Activated CD4-positive, alpha-beta T cell treated with anti-CD3 and anti-CD28 coated beads, Interleukin-2, amount 10 ng/mL, durations not matched to agents 7 days and 5 days (primary cell): ENCODE data around the gene TTC8. TPM values are rescaled to one million over a fixed set of nuclear protein-coding genes. Genes with fewer than 3 reads are reported as not detected.

ENCODE experiments used
- CTCF ChIA-PET: fragments of 350-600 bp; sonication (Branson Sonifier 250); formaldehyde crosslinking; loops from one replicate; lab custom pipeline; 2021; ENCODE audit warnings: antibody characterized with exemption; lab: Charles Lee
- POLR2A ChIA-PET: fragments of 350-600 bp; sonication (Branson Sonifier 250); formaldehyde crosslinking; loops from one replicate; lab custom pipeline; 2021; ENCODE audit warnings: antibody characterized with exemption; lab: Charles Lee
- DNase-seq: peaks from one replicate; pipeline ENCODE4 v3.0.0-alpha.2; 2020
- H3K27ac Mint-ChIP-seq: one replicate; pipeline ENCODE4 v1.8.0; 2021; ENCODE audit warnings: mild to moderate bottlenecking, moderate library complexity, mixed read lengths
- H3K27me3 Mint-ChIP-seq: one replicate; pipeline ENCODE4 v1.8.0; 2021; ENCODE audit warnings: mixed read lengths
- H3K36me3 Mint-ChIP-seq: one replicate; pipeline ENCODE4 v1.8.0; 2021; ENCODE audit warnings: low read depth, mixed read lengths
- H3K4me1 Mint-ChIP-seq: one replicate; pipeline ENCODE4 v1.8.0; 2021; ENCODE audit warnings: mixed read lengths
- H3K4me3 Mint-ChIP-seq: one replicate; pipeline ENCODE4 v1.8.0; 2021; ENCODE audit warnings: mild to moderate bottlenecking, moderate library complexity, mixed read lengths
- H3K9me3 Mint-ChIP-seq: one replicate; pipeline ENCODE4 v1.8.0; 2021; ENCODE audit warnings: mixed read lengths
- total RNA-seq, 2 experiments: library from RNA; stranded (reverse); gene quantifications; one replicate each; pipeline ENCODE4 v1.2.3, GENCODE V29; 2021

The TTC8 gene
- total RNA-seq, 2 experiments from 2014 or later = 0.79 to 1.5 TPM

DNA sequence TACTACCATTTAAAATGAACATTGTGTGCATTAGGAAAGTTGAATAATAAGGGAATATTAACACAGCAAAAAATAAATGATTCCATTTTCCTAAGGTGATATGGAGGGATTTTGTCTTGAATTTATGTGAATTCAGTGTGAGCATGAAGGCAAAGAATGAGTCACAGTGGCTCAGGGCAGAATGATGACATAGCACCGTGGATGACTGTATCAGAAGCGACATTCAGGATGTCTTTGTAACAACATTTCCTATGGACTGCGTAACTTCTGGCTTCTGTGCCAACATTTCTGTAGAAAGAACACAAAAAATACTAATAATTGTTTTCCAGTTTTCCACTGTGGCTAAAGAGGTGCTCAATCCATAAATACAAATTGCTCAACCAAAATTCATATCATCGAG, 54.6 kb downstream of the TTC8 start:
- no peak overlapping the region for H3K4me3 Mint-ChIP-seq
- DNase-seq = no peak
- ChIA-PET CTCF (no interaction called here), POLR2A (no interaction called here)
- no peaks in the 10 kb centered on the region for H3K36me3 Mint-ChIP-seq
- no peaks in the 10 kb centered on the region for H3K4me1 Mint-ChIP-seq
- peaks cover 12% of the 10 kb centered on the region for H3K9me3 Mint-ChIP-seq
- H3K27me3 Mint-ChIP-seq = no peaks in the 10 kb centered on the region
- no peak overlapping the region for H3K27ac Mint-ChIP-seq

DNA sequence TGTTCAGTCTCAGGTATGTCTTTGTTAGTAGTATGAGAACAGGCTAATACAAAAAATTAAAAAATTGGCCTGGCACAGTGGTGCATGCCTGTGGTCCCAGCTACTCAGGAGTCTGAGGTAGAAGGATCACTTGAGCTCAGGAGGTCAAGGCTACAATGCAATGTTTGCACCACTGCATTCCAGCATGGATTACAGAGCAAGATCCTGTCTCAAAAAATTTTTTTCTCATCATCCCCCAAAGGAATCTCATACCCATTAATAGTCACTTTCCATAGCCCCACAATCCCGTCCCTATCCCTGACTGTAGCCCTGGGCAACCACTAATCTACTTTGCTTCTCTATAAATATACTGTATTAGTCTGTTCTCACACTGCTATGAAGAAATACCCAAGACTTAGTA, 57.8 kb downstream of the TTC8 start:
- Mint-ChIP-seq H3K36me3 (no peaks in the 10 kb centered on the region), H3K4me3 (no peak overlapping the region), H3K4me1 (no peaks in the 10 kb centered on the region), H3K27ac (no peak overlapping the region), H3K9me3 (peaks cover 12% of the 10 kb centered on the region), H3K27me3 (peaks cover 6% of the 10 kb centered on the region)
- POLR2A ChIA-PET = no interaction called here
- no peak for DNase-seq
- CTCF ChIA-PET = no interaction called here

DNA sequence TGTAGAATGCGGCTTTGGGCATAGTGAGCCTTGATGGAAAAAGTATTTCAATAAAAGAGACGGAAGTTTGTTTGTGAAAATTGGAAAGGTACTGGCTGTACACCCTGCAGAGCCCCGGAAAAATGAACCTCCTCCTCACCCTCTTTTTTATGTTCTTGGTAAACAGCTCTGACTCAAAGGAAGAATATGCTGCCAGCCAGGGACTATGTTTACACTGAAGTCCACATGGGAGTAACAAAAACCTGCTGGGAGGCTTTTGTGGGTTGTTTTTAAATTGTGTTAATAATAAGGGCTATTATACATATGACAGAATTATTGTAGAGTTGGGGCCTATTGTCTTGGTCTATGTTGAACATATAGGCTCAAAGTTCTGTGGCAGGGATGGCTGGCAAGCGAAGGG, 70.7 kb downstream of the TTC8 start:
- peaks cover 16% of the 10 kb centered on the region for H3K27me3 Mint-ChIP-seq
- ChIA-PET POLR2A (no interaction called here), CTCF (no interaction called here)
- DNase-seq = no peak
- no peak overlapping the region for H3K4me3 Mint-ChIP-seq
- no peaks in the 10 kb centered on the region for H3K36me3 Mint-ChIP-seq
- no peaks in the 10 kb centered on the region for H3K4me1 Mint-ChIP-seq
- H3K9me3 Mint-ChIP-seq = no peaks in the 10 kb centered on the region
- no peak overlapping the region for H3K27ac Mint-ChIP-seq

DNA sequence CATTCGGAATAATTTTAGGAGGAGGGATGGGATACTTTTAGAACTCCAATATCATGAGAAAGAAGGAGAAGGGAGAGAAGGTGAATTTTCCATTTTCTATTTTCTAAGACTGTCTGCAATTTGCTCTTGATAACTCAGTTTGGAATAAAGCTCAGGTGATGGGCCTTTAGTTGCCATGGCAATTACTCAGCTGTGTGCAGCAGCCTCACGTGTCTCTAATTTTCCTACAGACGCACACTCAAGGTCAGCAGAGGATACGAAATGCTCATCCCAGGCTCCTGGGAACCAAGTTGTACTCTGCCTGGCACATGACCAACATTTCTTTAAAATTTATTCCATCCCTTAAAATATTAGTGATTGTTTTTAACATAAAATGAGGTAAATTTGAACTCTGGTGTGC, 76.7 kb downstream of the TTC8 start:
- no peak for DNase-seq
- Mint-ChIP-seq H3K27ac (no peak overlapping the region), H3K4me3 (no peak overlapping the region), H3K4me1 (no peaks in the 10 kb centered on the region), H3K27me3 (peaks cover 4% of the 10 kb centered on the region), H3K36me3 (no peaks in the 10 kb centered on the region), H3K9me3 (peaks cover under 1% of the 10 kb centered on the region)
- POLR2A ChIA-PET = no interaction called here
- CTCF ChIA-PET = no interaction called here

DNA sequence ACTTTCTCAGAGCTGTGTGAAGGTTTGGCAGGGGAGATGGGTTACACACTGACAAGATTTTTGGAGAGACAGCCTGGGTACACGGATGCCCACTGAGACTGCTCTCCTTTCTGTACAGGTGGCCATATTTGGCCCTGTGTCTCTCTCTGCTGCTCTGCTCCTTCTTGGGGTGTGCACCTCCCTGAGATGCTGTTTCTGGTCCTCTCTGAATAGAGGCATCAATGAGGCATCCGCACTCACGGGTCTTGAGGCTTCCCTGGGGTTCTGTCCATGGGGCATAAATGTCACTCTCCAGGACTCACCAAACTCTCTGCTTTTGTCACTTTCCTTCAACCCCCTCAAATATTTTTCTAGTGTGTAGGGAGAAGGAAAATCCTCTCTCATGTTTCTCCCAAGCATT, 77.5 kb downstream of the TTC8 start:
- CTCF ChIA-PET = no interaction called here
- no peaks in the 10 kb centered on the region for H3K4me1 Mint-ChIP-seq

DNA sequence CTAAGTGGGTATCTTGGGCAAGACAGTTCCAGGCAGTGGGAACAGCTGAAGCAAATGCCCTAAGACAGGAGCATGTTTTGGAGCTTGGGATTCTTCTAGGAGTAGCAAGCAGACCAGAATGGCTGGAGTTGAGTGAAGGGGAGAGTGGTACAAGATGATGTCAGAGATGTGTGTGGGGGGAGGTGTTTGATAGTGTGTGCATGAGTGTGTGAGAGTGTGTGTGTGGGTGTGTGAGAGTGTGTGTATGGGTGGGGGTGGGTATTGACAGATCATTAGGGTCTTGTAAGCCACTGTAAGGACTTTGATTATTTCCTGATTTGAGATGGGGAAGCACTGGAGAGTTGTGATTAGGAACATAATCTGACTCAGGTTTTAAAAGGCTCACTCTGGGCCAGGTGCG, 78.4 kb downstream of the TTC8 start:
- POLR2A ChIA-PET = no interaction called here
- Mint-ChIP-seq H3K27me3 (peaks cover 4% of the 10 kb centered on the region), H3K4me3 (no peak overlapping the region), H3K9me3 (peaks cover 4% of the 10 kb centered on the region), H3K4me1 (no peaks in the 10 kb centered on the region), H3K27ac (no peak overlapping the region), H3K36me3 (no peaks in the 10 kb centered on the region)
- CTCF ChIA-PET = interaction anchor here (0.6 kb wide), 1 partner anchor 402 kb away, joined by 3 read pairs; no protein-coding TSS in a partner anchor
- no peak for DNase-seq

More for the DNA sequence above, 77.5 kb downstream of the TTC8 start:
- H3K36me3 Mint-ChIP-seq = no peaks in the 10 kb centered on the region
- H3K27ac Mint-ChIP-seq = no peak overlapping the region
- no peak for DNase-seq
- H3K9me3 Mint-ChIP-seq = peaks cover 4% of the 10 kb centered on the region
- POLR2A ChIA-PET = no interaction called here
- H3K27me3 Mint-ChIP-seq = peaks cover 4% of the 10 kb centered on the region
- H3K4me3 Mint-ChIP-seq = no peak overlapping the region

DNA sequence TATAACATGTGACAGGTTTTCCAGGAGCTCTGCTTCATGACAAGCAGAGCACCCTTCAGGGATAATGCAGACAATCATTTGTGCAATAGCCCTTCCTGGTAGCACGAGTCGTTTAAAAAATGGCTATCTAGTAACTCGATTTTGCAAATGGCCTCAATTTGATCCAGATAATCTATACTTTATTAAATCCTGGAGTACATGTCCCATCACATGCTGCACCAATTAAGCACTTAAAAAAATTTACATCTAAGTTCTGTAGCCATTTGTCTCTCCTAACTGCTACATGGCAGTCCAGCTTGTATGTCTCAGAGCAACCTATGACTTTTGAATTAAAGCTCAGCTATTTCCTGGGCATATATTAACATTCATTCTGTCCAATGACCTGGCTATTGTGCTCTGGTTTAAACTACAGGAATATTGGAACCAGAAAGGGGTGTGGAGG, 79.8 kb downstream of the TTC8 start:
- peaks cover 4% of the 10 kb centered on the region for H3K27me3 Mint-ChIP-seq
- no peak for DNase-seq
- H3K36me3 Mint-ChIP-seq = no peaks in the 10 kb centered on the region
- H3K9me3 Mint-ChIP-seq = peaks cover 4% of the 10 kb centered on the region
- ChIA-PET CTCF (interaction anchor here (1.1 kb wide), 1 partner anchor 15 kb away, joined by 3 read pairs; no protein-coding TSS in a partner anchor), POLR2A (interaction anchor here (0.6 kb wide), 1 partner anchor 34 kb away, joined by 3 read pairs; no protein-coding TSS in a partner anchor)
- H3K27ac Mint-ChIP-seq = no peak overlapping the region
- H3K4me3 Mint-ChIP-seq = no peak overlapping the region
- no peaks in the 10 kb centered on the region for H3K4me1 Mint-ChIP-seq

DNA sequence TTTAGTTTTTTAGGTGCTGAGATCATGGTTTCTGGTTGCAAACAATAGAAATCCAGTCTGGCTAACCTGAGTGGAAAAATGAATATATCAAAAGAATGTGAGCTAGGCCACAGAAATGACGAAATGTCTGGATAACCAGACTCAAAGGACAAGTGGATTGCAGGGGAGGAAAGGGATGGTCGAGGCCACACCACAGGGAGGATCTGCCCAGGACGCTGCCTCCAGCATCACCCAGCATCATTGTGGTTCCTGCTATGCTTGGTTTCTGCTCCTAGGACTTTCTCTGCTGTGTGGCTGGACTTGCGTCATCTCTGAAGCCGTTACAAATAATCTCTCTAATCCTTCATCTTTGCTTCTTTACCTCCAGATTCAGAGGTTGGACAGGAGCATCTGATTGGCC, 80.4 kb downstream of the TTC8 start:
- no peak overlapping the region for H3K4me3 Mint-ChIP-seq
- H3K9me3 Mint-ChIP-seq = peaks cover 4% of the 10 kb centered on the region
- ChIA-PET POLR2A (no interaction called here), CTCF (interaction anchor here (1.1 kb wide), 1 partner anchor 16 kb away, joined by 3 read pairs; no protein-coding TSS in a partner anchor)
- no peaks in the 10 kb centered on the region for H3K4me1 Mint-ChIP-seq
- peaks cover 4% of the 10 kb centered on the region for H3K27me3 Mint-ChIP-seq
- no peaks in the 10 kb centered on the region for H3K36me3 Mint-ChIP-seq
- no peak overlapping the region for H3K27ac Mint-ChIP-seq
- no peak for DNase-seq

DNA sequence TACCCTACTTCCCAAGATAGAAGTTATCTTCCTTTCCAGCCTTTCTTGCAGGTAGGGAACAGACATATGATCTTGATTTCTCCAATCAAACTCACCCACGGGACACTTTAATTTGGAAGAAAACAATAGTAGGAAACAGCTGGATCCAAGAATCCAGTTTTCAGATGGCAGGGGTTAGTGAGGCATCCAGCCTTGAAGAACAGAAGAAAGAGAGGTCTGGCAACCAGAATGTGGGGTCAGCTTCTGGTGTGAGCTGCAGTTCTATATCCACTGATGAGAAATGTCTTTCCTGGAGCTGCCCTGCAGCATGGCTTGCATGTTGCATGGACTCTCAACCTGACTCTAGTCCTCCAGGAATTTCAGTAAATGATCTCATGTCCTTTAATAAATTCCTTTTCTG, 83.8 kb downstream of the TTC8 start:
- POLR2A ChIA-PET = no interaction called here
- no peak for DNase-seq
- Mint-ChIP-seq H3K4me3 (no peak overlapping the region), H3K36me3 (no peaks in the 10 kb centered on the region), H3K4me1 (no peaks in the 10 kb centered on the region), H3K9me3 (peaks cover 4% of the 10 kb centered on the region), H3K27ac (no peak overlapping the region), H3K27me3 (no peaks in the 10 kb centered on the region)
- CTCF ChIA-PET = no interaction called here

DNA sequence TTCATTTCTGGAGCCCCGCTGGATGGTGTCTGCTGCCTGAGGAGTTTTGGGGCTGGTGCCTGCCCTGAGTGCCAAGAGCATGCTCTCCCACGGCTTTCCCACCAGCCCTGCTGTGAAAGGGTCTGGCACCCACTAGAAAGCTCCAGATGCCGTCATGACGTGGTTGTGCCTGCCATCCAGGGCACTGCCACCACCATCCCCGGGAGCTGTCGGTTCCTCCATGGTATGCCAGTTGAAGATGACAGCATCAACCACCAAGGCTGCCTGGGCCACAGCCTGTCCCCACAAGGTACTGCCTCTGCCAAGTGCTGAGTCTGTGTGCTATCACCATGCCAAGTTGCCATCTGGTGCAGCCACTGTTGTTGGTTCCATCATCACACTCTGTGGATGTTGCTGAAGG, 85.9 kb downstream of the TTC8 start:
- Mint-ChIP-seq H3K27me3 (no peaks in the 10 kb centered on the region), H3K9me3 (peaks cover 4% of the 10 kb centered on the region), H3K4me3 (no peak overlapping the region), H3K27ac (no peak overlapping the region), H3K4me1 (no peaks in the 10 kb centered on the region), H3K36me3 (no peaks in the 10 kb centered on the region)
- CTCF ChIA-PET = no interaction called here
- POLR2A ChIA-PET = no interaction called here
- DNase-seq = no peak

DNA sequence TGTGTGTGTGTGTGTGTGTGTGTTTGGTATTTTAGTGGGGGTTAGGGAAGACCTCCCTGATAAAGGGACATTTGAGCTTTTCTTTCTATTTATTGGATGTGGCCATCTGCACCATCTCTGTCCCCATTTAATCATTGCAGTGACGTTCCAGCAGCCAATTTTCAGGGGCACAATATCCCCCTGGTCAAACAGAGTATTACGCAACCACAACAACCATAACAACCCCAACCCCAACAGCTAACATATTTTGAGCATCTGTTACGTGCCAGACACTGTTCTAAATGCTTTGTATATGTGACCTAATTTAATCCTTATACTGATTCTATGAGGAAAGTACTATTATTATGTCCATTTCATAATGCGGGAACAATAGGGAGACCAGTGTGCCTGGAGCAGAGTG, 87.4 kb downstream of the TTC8 start:
- CTCF ChIA-PET = no interaction called here
- POLR2A ChIA-PET = no interaction called here
- Mint-ChIP-seq H3K9me3 (no peaks in the 10 kb centered on the region), H3K36me3 (no peaks in the 10 kb centered on the region), H3K27ac (no peak overlapping the region), H3K4me3 (no peak overlapping the region), H3K4me1 (no peaks in the 10 kb centered on the region), H3K27me3 (no peaks in the 10 kb centered on the region)
- no peak for DNase-seq

DNA sequence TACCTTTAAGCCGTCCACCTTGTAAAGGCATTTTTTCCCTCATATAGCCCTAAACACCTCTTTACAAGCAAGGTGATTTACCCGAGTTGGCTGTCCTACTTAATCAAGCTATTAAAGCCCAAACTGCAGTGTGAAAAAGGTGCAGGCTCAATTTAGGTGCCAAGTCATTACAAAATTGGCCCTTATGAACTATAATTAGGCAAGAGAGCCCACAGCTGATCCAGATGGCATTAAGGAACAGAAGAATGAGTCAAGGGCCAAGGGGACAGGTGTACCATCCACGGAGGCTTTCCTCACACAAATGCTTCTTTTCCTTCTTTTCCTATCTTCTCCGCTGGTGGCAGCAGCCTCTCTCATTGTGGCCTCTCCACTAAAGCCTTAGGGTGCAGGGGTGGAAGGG, 90.5 kb downstream of the TTC8 start:
- Mint-ChIP-seq H3K36me3 (no peaks in the 10 kb centered on the region), H3K27me3 (no peaks in the 10 kb centered on the region), H3K9me3 (no peaks in the 10 kb centered on the region), H3K27ac (no peak overlapping the region), H3K4me1 (no peaks in the 10 kb centered on the region), H3K4me3 (no peak overlapping the region)
- no peak for DNase-seq
- CTCF ChIA-PET = no interaction called here
- POLR2A ChIA-PET = no interaction called here

DNA sequence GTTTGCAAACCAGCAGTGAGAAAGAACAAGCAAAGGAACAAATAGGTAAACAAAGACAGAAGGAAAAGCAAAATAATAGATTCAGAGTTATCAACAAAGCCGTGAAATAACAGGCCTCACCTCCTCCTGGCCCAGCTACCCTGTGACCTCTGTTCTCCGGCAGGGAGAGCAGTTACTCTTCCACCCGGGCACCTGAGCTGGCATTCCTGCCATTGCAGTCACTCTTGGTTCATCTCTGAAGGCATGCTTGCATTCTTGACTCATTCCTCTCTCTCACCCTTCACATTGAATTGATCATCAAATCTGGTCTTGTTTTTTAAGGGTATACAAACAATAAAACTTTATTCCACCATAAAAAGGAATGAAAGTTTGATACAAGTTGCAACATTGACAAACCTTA, 95.1 kb downstream of the TTC8 start:
- Mint-ChIP-seq H3K27me3 (peaks cover 10% of the 10 kb centered on the region), H3K36me3 (no peaks in the 10 kb centered on the region), H3K4me3 (no peak overlapping the region), H3K9me3 (no peaks in the 10 kb centered on the region), H3K27ac (no peak overlapping the region), H3K4me1 (no peaks in the 10 kb centered on the region)
- POLR2A ChIA-PET = no interaction called here
- DNase-seq = no peak
- CTCF ChIA-PET = no interaction called here
